K562 (cell line): Measurements from ENCODE around the gene ZNF74. TPM values are rescaled to one million over a fixed set of nuclear protein-coding genes. Genes with fewer than 3 reads are reported as not detected.

Source experiments
- FOXM1 ChIP-seq, 2 experiments: fragments of 450-650 bp in 1 of 2; sonication (generic) in 1 of 2; formaldehyde crosslinking in 1 of 2; IDR thresholded peaks; 2 replicates each; pipeline versions ENCODE4 v1.6.1 to v1.9.0; 2017 to 2022; ENCODE audit warnings: low read depth in 2 of 2, mild to moderate bottlenecking in 2 of 2, missing genetic modification reagents in 1 of 2, moderate library complexity in 1 of 2
- FOXP4 ChIP-seq: sonication (generic); formaldehyde crosslinking; IDR thresholded peaks from 2 replicates; pipeline ENCODE4 v1.8.0; 2022; ENCODE audit warnings: mild to moderate bottlenecking, missing genetic modification reagents, borderline replicate concordance
- HOMEZ ChIP-seq: fragments of 250-450 bp; sonication (Bioruptor Pico); IDR thresholded peaks from 2 replicates; pipeline ENCODE4 v1.4.0; 2020; ENCODE audit warnings: mild to moderate bottlenecking, moderate library complexity
- MGA ChIP-seq: fragments of 450-650 bp; IDR thresholded peaks from 2 replicates; pipeline ENCODE4 v1.6.1; 2016; ENCODE audit warnings: mild to moderate bottlenecking, moderate library complexity
- NFE2L1 ChIP-seq: fragments of 450-650 bp; IDR thresholded peaks from 2 replicates; pipeline ENCODE4 v1.6.1; 2016; ENCODE audit warnings: missing genetic modification characterization, low read depth, mild to moderate bottlenecking, missing compliant biosample characterization, moderate library complexity, borderline replicate concordance
- PHF8 ChIP-seq: fragments of 200-600 bp; sonication (generic); IDR thresholded peaks from 2 replicates; pipeline ENCODE4 v1.6.1; 2012; ENCODE audit warnings: mixed run types, mild to moderate bottlenecking, inconsistent platforms, low read length, moderate library complexity, borderline replicate concordance
- polyA plus RNA-seq, 8 experiments: library from polyadenylated mRNA; depleted of rRNA in 4 of 8; stranded (reverse) in 5 of 8; unstranded in 3 of 8; fragments of >200 nt; fragmentation: Nextera tagmentation in 2 of 8; fragmentation: Illumina TruSeq in 1 of 8; extraction: Ambion mirVana in 2 of 8; extraction: Trizol in 1 of 8; gene quantifications; 2 replicates each; pipeline versions ENCODE4 v1.2.1 to v1.2.3, GENCODE V29; 2011 to 2014; ENCODE audit warnings: inconsistent platforms in 1 of 8, missing spikeins in 1 of 8
- total RNA-seq, 7 experiments: library from RNA; depleted of rRNA in 6 of 7; stranded (reverse); fragments of >200 nt in 6 of 7; fragmentation: Illumina TruSeq in 2 of 7; extraction: Trizol in 2 of 7; gene quantifications; 2 replicates each; pipeline versions ENCODE4 v1.2.1 to v1.2.3, GENCODE V29; 2011 to 2021; ENCODE audit warnings: low replicate concordance in 1 of 7

The ZNF74 gene
- total and polyA plus RNA-seq, 9 of the 15 experiments (the other 6 are each of a cell fraction or from before 2014, with no cell fraction given), result 2.4 to 53.5 (median 31.5) TPM

GRCh38 chr22:20456064-20456721 is 62.2 kb downstream of the ZNF74 start (continued):
- TF ChIP-seq MGA (peak; percentile 73), PHF8 (no peak; the same call in 1 of the 2 replicates), FOXP4 (CRISPR knock-in tag) (no peak; the same call in 1 of the 2 replicates), HOMEZ (peak; percentile 62; the same call in 1 of the 2 replicates), NFE2L1 (no peak), FOXM1 (IDR thresholded peaks at IDR 0.05; ENCODE audit: low read depth) (no peak), FOXM1 (CRISPR knock-in tag; IDR thresholded peaks at IDR 0.05; ENCODE audit: low read depth) (0 out of 2 replicates have a peak, but pooled peaks have one; percentile 71)
